HG02885 (cell line): ENCODE data around the gene IHH.

Experiments
- ATAC-seq: cut with Tn5 transposase; IDR thresholded peaks from one replicate; pipeline ENCODE4 v1.9.1; 2021; ENCODE audit warnings: mild to moderate bottlenecking; ENCODE audit not compliant: unreplicated experiment, poor library complexity

Gene IHH

GRCh38 chr2:219060821-219061791 lies at the start of gene IHH:
Gene IHH (minus strand): TSS chr2:219060921. CDS start chr2:219060467, 454 bp downstream.
- ATAC-seq: no peak

GRCh38 chr2:219109471-219109870 lies 48.8 kb upstream of the IHH start:
- ATAC-seq: no peak

GRCh38 chr2:219107758-219108157 lies 47.0 kb upstream of the IHH start:
- no peak for ATAC-seq

GRCh38 chr2:219106251-219106650 lies 45.5 kb upstream of the IHH start:
- no peak for ATAC-seq

GRCh38 chr2:219104107-219105035 lies 43.6 kb upstream of the IHH start:
- ATAC-seq: no peak

- no peak for ATAC-seq
These were observed 38.6 kb upstream of the IHH start for GRCh38 chr2:219099329-219099728.

GRCh38 chr2:219095406-219095935 lies 34.8 kb upstream of the IHH start:
- ATAC-seq: no peak

- ATAC-seq: no peak
These were observed 33.5 kb upstream of the IHH start for GRCh38 chr2:219094171-219094570.

GRCh38 chr2:219090436-219091299 lies 29.9 kb upstream of the IHH start:
- ATAC-seq: no peak

GRCh38 chr2:219089330-219089729 lies 28.6 kb upstream of the IHH start:
- no peak for ATAC-seq

- no peak for ATAC-seq
These were observed 27.1 kb upstream of the IHH start for GRCh38 chr2:219087848-219088247.

GRCh38 chr2:219087361-219087760 lies 26.6 kb upstream of the IHH start:
- no peak for ATAC-seq

GRCh38 chr2:219086196-219086595 lies 25.5 kb upstream of the IHH start:
- ATAC-seq: no peak

GRCh38 chr2:219084791-219085190 lies 24.1 kb upstream of the IHH start:
- ATAC-seq: no peak

GRCh38 chr2:219082332-219082958 lies 21.7 kb upstream of the IHH start:
- ATAC-seq: no peak

- no peak for ATAC-seq
These were observed 21.1 kb upstream of the IHH start for GRCh38 chr2:219081701-219082331.

- no peak for ATAC-seq
These were observed 20.4 kb upstream of the IHH start for GRCh38 chr2:219081096-219081495.

- ATAC-seq: no peak
These were observed 18.7 kb upstream of the IHH start for GRCh38 chr2:219079417-219079816.

GRCh38 chr2:219078951-219079350 lies 18.2 kb upstream of the IHH start:
- no peak for ATAC-seq
